Endodermal cell (in vitro differentiated cells): Measurements from ENCODE around the gene EID3. TPM values are rescaled to one million over a fixed set of nuclear protein-coding genes. Genes with fewer than 3 reads are reported as not detected.
"Not testable (repeated sequence)": the region's sequence is repeated elsewhere in the genome, so short reads cannot be mapped to it uniquely, and the experiment has no call there.

Source experiments
- DNase-seq: peaks from one replicate; pipeline ENCODE4 v3.0.0-alpha.2; 2017
- H3K27ac ChIP-seq: 2 replicates; pipeline ENCODE4 v1.5.1; 2013; ENCODE audit warnings: mild to moderate bottlenecking, low read depth, low read length, moderate library complexity
- H3K27me3 ChIP-seq: 2 replicates; pipeline ENCODE4 v1.6.1; 2013; ENCODE audit warnings: mild to moderate bottlenecking, low read length, moderate library complexity; ENCODE audit not compliant: insufficient read depth, control insufficient read depth, poor library complexity, severe bottlenecking
- H3K36me3 ChIP-seq: 2 replicates; pipeline ENCODE4 v1.7.0; 2013; ENCODE audit warnings: mild to moderate bottlenecking, low read length, moderate library complexity; ENCODE audit not compliant: control insufficient read depth, insufficient read depth
- H3K4me1 ChIP-seq: one replicate; pipeline ENCODE4 v1.7.0; 2013; ENCODE audit warnings: low read length; ENCODE audit not compliant: control insufficient read depth, insufficient read depth
- H3K4me3 ChIP-seq: 2 replicates; pipeline ENCODE4 v1.5.1; 2013; ENCODE audit warnings: mild to moderate bottlenecking, low read length, moderate library complexity
- H3K9ac ChIP-seq: 2 replicates; pipeline ENCODE4 v1.6.1; 2013; ENCODE audit warnings: mild to moderate bottlenecking, low read length, moderate library complexity; ENCODE audit not compliant: poor library complexity, severe bottlenecking; ENCODE audit errors: extremely low read depth
- H3K9me3 ChIP-seq: 2 replicates; pipeline ENCODE4 v1.6.1; 2013; ENCODE audit warnings: mild to moderate bottlenecking, low read length, moderate library complexity; ENCODE audit not compliant: control insufficient read depth
- H3K27ac Mint-ChIP-seq: 2 replicates; pipeline ENCODE4 v1.8.0; 2020; ENCODE audit warnings: mixed read lengths
- H3K27me3 Mint-ChIP-seq: 2 replicates; pipeline ENCODE4 v1.8.0; 2021; ENCODE audit warnings: mild to moderate bottlenecking, mixed read lengths; ENCODE audit not compliant: insufficient read depth
- H3K36me3 Mint-ChIP-seq: 2 replicates; pipeline ENCODE4 v1.8.0; 2020; ENCODE audit warnings: low read depth, mixed read lengths
- H3K4me1 Mint-ChIP-seq: 2 replicates; pipeline ENCODE4 v1.8.0; 2020; ENCODE audit warnings: mixed read lengths
- H3K4me3 Mint-ChIP-seq: 2 replicates; pipeline ENCODE4 v1.8.0; 2020; ENCODE audit warnings: mild to moderate bottlenecking, moderate library complexity, mixed read lengths
- H3K9me3 Mint-ChIP-seq: 2 replicates; pipeline ENCODE4 v1.8.0; 2020; ENCODE audit warnings: mild to moderate bottlenecking, mixed read lengths
- WGBS, 2 experiments: methylation state at CpG; one replicate each; pipeline versions ENCODE4 v1.1.5 to v1.1.7; 2013; ENCODE audit warnings: missing lambda C conversion rate in 2 of 2, mixed read lengths in 1 of 2; ENCODE audit not compliant: insufficient coverage in 1 of 2, insufficient read length in 1 of 2; 5-methylcytosine and 5-hydroxymethylcytosine counted together
- total RNA-seq, 2 donors: library from RNA; stranded (reverse); fragmentation: NEBNext Ultra II Directional in 1 of 2; extraction: Animal tissue kit (Norgen Biotek cat#: 25700) in 1 of 2; gene quantifications; 2 replicates in 1 of 2; 3 replicates in 1 of 2; pipeline ENCODE4 v1.2.1, GENCODE V29; 2021
- TF ChIP-seq, protein P1 (sequence below): fragments of 200-600 bp; sonication (generic); conservative IDR thresholded peaks from 2 replicates; pipeline ENCODE4 v1.5.0; 2021; ENCODE audit warnings: antibody characterized with exemption, mild to moderate bottlenecking

EID3 gene
- total RNA-seq, 2 donors from 2014 or later = 3.7 to 4.6 TPM

- H3K4me1 Mint-ChIP-seq = no peaks in the 10 kb centered on the region
- peaks cover 84% of the 10 kb centered on the region for H3K36me3 ChIP-seq
- no peak overlapping the region for H3K27ac Mint-ChIP-seq
- no peak overlapping the region for H3K4me3 ChIP-seq
- DNase-seq = no peak
- H3K9me3 Mint-ChIP-seq = peaks cover 15% of the 10 kb centered on the region
- TF ChIP-seq, protein P1, sequence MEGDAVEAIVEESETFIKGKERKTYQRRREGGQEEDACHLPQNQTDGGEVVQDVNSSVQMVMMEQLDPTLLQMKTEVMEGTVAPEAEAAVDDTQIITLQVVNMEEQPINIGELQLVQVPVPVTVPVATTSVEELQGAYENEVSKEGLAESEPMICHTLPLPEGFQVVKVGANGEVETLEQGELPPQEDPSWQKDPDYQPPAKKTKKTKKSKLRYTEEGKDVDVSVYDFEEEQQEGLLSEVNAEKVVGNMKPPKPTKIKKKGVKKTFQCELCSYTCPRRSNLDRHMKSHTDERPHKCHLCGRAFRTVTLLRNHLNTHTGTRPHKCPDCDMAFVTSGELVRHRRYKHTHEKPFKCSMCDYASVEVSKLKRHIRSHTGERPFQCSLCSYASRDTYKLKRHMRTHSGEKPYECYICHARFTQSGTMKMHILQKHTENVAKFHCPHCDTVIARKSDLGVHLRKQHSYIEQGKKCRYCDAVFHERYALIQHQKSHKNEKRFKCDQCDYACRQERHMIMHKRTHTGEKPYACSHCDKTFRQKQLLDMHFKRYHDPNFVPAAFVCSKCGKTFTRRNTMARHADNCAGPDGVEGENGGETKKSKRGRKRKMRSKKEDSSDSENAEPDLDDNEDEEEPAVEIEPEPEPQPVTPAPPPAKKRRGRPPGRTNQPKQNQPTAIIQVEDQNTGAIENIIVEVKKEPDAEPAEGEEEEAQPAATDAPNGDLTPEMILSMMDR = no peak
- peaks cover 65% of the 10 kb centered on the region for H3K36me3 Mint-ChIP-seq
- H3K27me3 Mint-ChIP-seq = no peaks in the 10 kb centered on the region
- H3K27me3 ChIP-seq = no peaks in the 10 kb centered on the region
- H3K9ac ChIP-seq = no peak overlapping the region
- H3K27ac ChIP-seq = no peak overlapping the region
- H3K4me3 Mint-ChIP-seq = no peak overlapping the region
- peaks cover 18% of the 10 kb centered on the region for H3K9me3 ChIP-seq
- no peaks in the 10 kb centered on the region for H3K4me1 ChIP-seq
Measured at GRCh38 chr12:104320627-104321024, 17.1 kb downstream of the EID3 start.

GRCh38 chr12:104321949-104322348 lies 18.4 kb downstream of the EID3 start:
- no peaks in the 10 kb centered on the region for H3K4me1 Mint-ChIP-seq
- Histone ChIP-seq H3K9ac (no peak overlapping the region), H3K36me3 (peaks cover 86% of the 10 kb centered on the region), H3K4me1 (no peaks in the 10 kb centered on the region), H3K27ac (no peak overlapping the region), H3K9me3 (peaks cover 18% of the 10 kb centered on the region), H3K27me3 (no peaks in the 10 kb centered on the region), H3K4me3 (no peak overlapping the region)
- WGBS, 2 experiments = 100% methylated on average over 1 of the region's 1 CpG; no CpG with 5 or more reads in 1 of the 2 experiments
- H3K9me3 Mint-ChIP-seq = peaks cover 15% of the 10 kb centered on the region
- TF ChIP-seq, protein P1 = no peak
- peaks cover 60% of the 10 kb centered on the region for H3K36me3 Mint-ChIP-seq
- H3K4me3 Mint-ChIP-seq = no peak overlapping the region
- no peaks in the 10 kb centered on the region for H3K27me3 Mint-ChIP-seq
- H3K27ac Mint-ChIP-seq = no peak overlapping the region
- DNase-seq = no peak

- H3K27ac ChIP-seq, H3K4me1 Mint-ChIP-seq, H3K4me3 ChIP-seq, H3K9ac ChIP-seq, H3K4me1 ChIP-seq, H3K4me3 Mint-ChIP-seq, H3K27me3 ChIP-seq, H3K27me3 Mint-ChIP-seq, H3K27ac Mint-ChIP-seq, DNase-seq: not testable (repeated sequence)
- Mint-ChIP-seq H3K36me3 (peaks cover 64% of the 10 kb centered on the region), H3K9me3 (peaks cover 15% of the 10 kb centered on the region)
- Histone ChIP-seq H3K9me3 (peaks cover 18% of the 10 kb centered on the region), H3K36me3 (peaks cover 86% of the 10 kb centered on the region)
- 98 to 100% methylated on average over 1 to 2 of the region's 2 CpGs for WGBS, 2 experiments
Measured at GRCh38 chr12:104322533-104322932, 19.0 kb downstream of the EID3 start.

GRCh38 chr12:104323899-104324298 lies 20.4 kb downstream of the EID3 start:
- TF ChIP-seq, protein P1 = no peak
- peaks cover 83% of the 10 kb centered on the region for H3K36me3 ChIP-seq
- no peak overlapping the region for H3K9ac ChIP-seq
- no peak overlapping the region for H3K27ac Mint-ChIP-seq
- H3K27me3 ChIP-seq = no peaks in the 10 kb centered on the region
- H3K36me3 Mint-ChIP-seq = peaks cover 64% of the 10 kb centered on the region
- no peaks in the 10 kb centered on the region for H3K4me1 Mint-ChIP-seq
- no peak overlapping the region for H3K4me3 ChIP-seq
- H3K27ac ChIP-seq = no peak overlapping the region
- H3K27me3 Mint-ChIP-seq = no peaks in the 10 kb centered on the region
- peaks cover 18% of the 10 kb centered on the region for H3K9me3 ChIP-seq
- no peak overlapping the region for H3K4me3 Mint-ChIP-seq
- peaks cover 15% of the 10 kb centered on the region for H3K9me3 Mint-ChIP-seq
- 100% methylated on average over 1 of the region's 1 CpG for WGBS, 2 experiments
- no peaks in the 10 kb centered on the region for H3K4me1 ChIP-seq
- DNase-seq = no peak

- not testable (repeated sequence) for H3K4me3 ChIP-seq, H3K9me3 Mint-ChIP-seq, H3K27ac Mint-ChIP-seq, H3K9me3 ChIP-seq, H3K9ac ChIP-seq, H3K4me1 Mint-ChIP-seq, H3K27me3 Mint-ChIP-seq, H3K27ac ChIP-seq, H3K27me3 ChIP-seq, H3K4me1 ChIP-seq, H3K4me3 Mint-ChIP-seq, DNase-seq
- peaks cover 71% of the 10 kb centered on the region for H3K36me3 ChIP-seq
- WGBS, 2 experiments = 89 to 94% methylated on average over 2 to 6 of the region's 6 CpGs
- peaks cover 42% of the 10 kb centered on the region for H3K36me3 Mint-ChIP-seq
Measured at GRCh38 chr12:104328278-104328677, 24.7 kb downstream of the EID3 start.
